Epidermal melanocyte (primary cell): ENCODE measurements around the gene SLC66A1.
"Not testable (repeated sequence)": the region's sequence is repeated elsewhere in the genome, so short reads cannot be mapped to it uniquely, and the experiment has no call there.

Experiments
- DNase-seq: peaks from one replicate; pipeline ENCODE4 v3.0.0; 2011; ENCODE audit warnings: low spot score; ENCODE audit not compliant: insufficient read length

The SLC66A1 gene

DNA sequence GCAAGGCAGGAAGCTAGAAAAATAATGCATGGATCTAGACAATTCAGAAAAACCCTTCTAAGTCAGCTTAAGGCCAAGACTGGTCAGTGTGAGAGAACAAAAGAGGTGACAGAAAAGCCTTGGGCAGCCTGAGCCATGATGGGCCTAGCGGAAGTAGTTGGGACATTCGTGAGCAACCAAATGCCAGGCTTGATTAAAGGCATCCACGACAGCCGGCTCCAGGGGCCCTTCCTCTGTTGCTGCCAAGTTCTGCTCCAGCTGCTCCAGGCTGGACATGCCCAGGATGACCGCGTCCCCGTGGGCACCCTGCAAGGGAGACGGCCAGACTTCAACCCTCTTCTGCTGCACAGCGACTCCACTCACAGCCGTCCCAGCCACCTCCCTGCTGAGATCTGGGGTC lies 8.0 kb upstream of the SLC66A1 start:
- not testable (repeated sequence) for DNase-seq

DNA sequence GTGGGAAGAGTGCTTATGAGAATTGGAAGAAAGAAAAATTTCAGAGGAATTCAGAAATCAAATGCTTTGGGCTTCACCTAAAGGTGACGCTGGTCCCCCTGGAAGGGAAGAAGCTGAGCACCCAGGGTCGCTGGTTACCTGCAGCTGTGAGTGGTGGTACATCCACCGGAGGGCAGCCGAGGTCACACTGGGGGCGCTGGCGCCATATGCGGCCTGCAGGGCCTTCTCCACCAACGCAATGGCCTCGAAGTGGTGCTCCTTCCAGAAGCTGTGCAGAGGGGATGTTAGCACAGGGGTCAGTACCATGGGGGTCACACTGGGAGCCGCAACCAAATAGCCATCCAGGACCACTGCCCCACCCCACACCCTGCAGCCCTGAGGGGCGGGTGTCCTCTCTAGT lies 6.2 kb upstream of the SLC66A1 start:
- no peak for DNase-seq

DNA sequence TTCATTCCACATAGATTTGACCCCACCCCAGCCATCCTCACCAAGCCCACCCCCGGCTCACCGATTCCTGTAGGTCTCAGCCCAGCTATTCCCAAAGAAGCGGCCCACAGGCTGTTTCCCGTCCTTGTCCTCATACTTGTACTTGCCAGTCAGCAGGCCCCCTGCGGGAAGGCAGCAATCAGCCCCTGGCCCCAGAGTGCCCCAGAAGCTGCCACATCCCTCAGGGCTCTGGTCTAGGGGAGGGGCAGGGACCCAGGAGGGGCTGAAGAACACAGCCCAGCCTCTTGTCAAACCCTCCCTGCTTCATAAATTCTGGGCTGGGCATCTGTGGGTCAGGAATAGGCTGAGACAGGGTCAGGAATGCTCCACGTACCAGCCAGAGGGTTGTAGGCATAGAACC lies 5.2 kb upstream of the SLC66A1 start:
- DNase-seq = no peak

DNA sequence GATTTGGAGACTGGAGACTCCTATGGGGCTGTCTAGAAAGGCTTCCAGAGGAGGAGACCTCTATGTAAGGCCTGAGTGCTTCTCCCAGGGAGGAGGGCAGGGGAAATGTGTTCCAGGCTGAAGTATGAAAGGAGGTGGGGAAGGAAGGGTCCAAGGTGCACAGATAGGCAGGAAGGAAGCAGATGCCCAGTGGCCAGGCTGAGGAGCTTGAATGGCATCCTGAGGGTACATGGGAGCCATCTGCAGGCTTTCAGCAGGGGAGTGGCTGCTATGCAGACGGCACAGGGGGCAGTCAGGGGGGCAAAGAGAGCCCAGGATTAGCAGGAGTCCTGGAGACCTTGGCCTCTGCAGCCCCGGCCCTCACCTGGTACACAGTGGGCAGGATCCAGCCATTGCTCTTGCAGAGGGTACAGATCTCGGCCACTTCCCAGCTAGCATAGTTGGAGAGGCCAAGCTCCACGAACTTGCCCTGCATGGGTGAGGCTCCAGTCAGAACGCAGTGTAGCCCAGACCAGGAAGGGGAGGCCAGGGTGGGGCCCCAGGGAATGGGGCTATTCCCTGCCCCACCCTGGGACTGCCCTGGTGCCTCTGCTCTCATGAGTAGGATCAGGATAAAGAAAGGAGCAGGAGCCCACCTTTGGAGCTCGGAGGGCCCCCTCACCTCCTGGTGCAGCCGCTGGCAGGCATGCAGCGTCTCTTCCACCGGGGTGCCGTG lies 4.2 kb upstream of the SLC66A1 start:
- DNase-seq = no peak

DNA sequence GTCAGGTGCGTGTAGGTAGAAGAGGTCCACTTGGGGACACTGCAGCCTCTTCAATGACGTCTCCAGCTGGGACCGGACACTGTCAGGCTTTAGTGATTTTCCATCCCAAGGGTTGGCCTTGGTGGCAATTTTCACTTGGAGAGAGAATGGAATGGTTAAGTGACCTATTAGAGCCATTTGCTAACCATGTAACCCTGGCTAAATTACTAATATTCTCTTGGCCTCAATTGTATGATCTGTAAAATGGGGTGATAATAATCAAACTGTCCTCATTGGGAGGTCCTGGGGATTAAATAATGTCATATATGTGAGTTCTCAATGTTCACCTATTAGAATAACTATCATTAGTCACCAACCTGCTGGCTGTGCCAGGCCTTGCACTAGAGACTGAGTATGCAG lies 3.6 kb upstream of the SLC66A1 start:
- no peak for DNase-seq

DNA sequence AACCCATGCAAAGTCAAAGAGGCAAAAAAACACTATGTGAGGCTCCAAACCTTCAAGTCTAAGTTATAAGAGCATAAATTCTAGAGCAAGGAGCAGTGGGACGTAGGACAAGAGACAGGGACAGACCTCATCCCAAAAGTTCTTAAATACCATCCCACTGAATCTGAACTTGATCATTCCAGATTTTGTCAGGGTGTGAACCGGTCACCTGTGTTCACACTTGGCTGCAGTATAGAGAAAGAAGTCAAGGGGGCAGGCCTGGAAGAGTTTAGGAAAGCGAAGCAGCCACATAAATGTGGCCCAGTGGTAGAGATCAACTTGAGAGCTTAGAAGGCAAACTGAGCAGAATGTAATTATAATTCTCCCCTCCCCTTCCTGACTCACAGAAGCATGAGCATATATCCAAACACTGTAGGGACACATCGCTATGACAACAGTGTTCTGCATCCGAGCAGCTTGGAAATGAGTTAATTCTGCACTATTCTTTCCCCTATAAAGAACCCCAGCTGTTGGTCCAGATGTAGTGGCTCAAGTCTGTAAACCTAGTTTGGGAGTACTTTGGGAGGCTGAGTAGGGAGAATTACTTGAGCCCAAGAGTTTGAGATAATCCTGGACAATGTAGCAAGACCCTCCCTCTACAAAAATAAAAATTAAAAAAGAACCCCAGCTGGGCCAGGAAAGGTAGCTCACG lies 2.9 kb upstream of the SLC66A1 start:
- no peak for DNase-seq

DNA sequence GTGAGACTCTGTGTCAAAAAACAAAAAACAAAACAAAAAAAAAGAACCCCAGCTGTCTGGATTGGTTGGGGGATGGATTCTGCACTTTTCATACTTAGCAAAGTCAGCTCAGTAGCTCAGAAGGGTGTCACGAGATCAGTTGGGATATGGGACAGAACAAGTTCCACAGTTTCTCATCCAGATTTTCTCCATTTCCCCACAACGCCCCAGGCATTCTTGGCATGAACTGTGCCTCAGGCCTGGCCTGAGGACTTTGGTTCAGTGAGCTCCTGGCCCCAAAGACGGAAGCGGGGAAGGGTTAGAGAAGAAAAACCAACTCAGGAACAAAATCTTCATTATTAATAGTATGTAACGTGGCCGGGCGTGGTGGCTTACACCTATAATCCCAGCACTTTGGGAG lies 2.1 kb upstream of the SLC66A1 start:
- no peak for DNase-seq

DNA sequence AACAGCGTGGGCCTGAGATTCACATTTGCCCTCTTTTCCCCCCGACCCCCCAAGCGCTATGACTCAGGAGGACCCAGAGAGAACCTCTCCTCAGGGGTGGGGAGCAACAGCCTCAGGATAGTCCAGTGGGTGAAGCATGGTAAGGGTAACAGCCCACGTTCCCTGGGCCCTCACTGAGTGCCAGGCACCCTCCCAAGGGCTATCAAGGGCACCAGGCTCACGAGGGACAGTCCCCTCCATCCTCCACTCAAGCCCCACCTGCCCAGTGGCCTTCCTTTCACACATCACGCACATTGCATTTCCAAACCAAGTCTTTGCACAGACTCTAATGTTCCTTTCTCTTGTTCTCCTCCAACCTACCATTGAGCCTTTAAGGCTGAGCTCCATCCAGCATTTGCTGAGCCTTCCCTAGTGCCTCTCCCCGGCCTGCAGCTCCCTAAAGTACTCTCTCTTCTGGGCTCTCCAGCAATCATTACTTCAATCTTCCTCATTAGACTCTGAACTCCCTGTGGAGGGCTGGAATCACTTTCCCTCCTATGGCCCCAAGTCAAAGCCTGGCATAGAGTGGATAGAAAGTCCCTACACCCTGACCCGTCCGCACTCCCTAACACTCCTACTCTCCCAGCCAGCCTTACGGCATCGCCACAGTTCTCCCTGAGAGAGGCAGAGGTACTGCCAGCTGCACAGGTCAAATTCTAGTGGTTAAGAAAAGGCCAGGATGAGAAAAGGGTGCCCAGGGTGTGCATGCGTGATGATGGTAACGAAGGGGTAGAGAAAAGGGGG lies 1.2 kb upstream of the SLC66A1 start:
- DNase-seq = no peak

DNA sequence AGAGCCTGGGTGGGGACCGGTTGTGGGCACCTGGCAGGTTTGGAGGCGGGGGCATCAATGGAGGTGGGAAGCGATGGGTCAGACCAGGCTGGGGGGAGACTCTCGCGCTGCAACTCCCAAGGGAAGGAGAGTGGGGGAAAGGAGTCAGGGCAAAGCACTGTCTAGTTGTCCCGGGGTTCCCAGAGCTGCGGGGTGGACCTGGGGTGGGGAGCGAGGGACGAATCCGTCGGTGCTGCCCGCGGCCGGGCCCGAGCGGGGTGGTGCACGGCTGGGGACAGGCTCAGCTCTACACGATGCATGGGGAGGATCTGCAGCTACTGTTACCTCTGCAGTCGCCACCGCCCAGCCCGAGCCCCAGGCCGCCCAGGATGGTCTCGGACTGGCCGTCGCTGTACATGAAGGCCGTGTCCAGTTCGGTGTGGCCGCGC lies 609 bp upstream of the SLC66A1 start:
- DNase-seq = no peak

DNA sequence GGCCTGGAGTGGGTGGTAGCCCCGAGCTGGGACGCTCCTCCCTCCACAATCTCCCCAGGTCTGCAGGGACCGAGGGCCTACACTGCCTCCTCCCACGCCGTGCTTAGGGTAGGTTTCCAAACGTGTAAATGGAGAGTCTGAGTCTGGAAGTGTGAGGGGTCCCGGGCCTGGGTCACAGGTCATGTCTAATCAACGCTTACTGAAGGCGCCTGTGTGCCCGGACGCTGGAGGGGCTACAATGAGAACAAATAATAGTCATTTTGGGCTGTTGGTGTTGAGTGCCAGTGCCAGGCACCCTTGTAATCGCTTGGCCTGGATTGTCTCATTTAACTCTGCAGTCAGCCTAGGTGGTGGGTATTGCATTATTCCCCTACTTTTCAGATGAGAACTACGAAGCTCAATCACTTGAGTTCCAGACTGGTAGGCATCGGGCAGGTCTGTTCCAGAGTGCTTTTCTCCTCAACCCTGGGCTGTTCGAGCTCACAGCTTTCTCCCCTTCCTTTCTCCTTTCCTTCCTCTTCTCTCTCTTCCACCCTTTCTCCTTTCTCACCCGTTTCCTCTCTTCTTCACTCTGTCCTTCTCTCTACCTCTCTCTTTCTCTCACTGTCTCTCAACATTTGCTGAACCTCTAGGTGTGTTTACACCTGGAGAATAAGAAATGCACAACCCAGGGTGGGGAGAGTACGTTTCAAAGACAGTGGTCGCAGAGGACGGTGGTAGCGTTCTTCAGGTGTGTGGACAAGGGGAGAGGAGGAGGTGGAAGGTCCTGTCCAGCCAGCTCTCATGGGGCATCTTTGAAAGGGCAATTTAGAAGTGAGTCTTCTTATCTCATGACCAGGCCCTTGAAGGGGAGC lies 883 bp downstream of the SLC66A1 start:
- peak; percentile 44 for DNase-seq

DNA sequence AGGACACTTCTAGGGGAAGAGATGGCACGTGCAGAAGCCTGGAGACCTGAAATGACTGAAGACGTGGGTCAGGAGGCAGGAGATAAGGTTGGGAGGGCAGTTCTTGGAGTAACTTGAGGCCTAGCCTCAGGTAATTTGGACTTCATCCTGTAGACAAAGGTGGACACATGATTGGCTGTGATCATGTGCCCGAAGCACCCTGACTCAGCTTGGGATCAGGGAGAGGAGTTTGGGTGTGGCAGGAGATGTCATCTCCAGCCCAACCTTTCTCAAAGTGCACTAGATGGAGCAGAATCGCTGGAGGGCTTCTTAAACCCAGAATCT lies 1.5 kb downstream of the SLC66A1 start:
- DNase-seq = no peak

DNA sequence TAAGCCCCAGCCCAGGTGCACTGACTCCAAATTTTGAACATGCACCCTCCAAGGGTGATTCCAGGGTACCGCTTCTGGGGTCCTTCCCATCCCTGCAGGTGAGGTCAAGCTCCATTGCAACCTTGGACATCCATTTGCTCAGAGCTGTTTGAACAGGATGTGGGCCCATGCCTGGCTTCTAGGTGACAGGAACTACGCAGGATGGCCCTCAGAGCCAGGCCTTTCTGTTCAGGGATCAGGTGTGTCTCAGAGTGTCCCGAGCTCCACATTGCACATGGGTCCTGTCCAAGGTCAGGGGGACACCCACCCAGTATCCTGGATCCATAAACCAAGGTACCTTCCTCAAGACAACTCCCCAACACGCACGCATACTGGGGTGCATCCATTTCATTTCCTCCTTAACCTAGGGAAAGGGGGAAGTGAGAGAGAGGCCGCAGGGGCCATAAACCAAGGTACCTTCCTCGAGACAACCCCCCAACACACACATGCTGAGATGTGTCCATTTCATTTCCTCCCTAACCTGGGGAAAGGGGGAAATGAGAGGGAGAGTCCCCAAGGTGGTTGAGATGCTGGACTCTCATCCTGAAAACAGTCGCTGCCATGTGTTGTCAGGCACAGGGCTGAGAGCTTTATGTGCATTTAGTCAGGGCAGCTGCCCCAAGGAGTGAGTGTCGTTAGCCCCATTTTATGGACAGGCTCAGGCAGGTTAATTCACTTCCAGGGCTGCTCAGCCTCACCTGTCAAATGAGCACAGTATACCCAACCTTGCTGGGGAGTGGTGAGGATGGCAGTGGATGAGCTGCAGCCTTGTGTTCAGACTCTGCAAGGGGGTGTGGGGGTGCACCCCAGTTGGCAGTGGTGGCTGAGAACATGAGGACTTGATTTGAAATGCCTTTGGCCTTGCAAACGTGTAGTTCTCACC lies 2.1 kb downstream of the SLC66A1 start:
- DNase-seq = no peak

DNA sequence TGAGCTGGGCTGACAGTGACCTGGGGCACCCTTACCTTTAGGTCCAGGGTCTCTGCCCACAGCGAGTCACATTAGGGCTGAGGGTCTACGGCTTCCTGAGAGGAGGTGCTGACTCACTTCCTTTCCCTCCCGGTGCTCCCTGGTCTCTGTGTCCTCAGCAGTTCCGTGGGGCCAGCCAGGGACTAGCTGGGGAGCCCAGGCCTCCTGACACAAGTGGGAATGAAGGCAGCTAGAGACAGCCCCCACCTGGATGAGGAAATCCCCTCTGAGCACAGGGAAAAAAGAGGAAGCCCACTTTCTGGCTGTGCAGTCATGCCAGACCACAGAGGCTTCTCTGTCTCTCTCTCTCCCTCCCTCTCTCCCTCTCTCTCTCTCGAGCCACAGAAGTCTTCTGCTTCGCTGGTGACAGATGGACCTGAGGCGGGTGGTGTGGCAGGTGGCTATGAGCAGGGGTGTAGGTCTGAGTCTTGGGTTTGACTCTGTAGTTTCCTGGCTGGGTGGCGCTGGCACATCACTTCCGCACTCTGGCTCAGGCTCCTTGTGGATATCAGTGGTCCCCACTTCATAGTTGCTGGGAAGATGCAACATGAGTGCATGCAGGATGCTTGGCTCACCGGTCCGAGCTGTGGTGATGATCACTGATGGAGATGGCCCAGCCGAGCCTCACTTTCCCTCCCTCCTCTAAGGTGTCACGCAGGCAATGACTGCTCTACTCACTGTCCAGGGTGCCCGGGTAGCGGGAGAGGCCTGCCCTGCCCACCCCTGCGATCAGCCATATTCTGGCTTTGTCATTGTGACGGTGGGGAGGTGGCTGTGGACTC lies 3.5 kb downstream of the SLC66A1 start:
- DNase-seq = no peak

DNA sequence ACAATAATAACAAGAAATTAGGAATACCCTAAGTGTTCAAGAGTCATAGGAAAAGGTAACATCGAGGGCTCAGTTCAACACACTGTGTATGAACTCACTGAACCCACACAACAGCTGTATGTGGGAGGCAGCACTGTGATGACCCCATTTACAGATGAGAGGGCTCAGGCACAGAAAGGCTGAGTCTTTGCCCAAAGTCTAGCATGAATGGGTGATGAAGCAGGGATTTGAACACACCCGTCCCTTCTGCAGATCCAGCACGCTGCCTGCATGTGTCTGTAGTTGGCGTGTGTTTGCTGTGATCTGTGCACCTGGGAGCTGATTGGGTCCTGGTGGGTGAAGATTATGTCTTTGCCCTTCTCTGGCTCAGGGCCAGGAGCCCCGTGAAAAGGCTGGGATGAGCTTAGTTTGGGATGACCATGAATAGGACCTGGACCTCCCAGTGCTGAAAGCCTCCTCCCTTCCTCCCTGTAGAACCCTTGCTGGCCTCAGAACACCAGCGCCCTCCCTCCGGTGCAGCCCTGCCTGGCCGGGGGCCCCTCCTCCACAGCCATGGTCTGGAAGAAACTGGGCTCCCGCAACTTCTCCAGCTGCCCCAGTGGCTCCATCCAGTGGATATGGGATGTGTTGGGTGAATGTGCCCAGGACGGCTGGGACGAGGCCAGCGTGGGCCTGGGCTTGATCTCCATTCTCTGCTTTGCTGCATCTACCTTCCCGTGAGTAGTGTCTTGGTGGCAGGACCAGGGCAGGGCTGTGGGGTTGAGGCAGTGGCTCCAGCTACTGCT lies 5.2 kb downstream of the SLC66A1 start:
- DNase-seq = no peak

DNA sequence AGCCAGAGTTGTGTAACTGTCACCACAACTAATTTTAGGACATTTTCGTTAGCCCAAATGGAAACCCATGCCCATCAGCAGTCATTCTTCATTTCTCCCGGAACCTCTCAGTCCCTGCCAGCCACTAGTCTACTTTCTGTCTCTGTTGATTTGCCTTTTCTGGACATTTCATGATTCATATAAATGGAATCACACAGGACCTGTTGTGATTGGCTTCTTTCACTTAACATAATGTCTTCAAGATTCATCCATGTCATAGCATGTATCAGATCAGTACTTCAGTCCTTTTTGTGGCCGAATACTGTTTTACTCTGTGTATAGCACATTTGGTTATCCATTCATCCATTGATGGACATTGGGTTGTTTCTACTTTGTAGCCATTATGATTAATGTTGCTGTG lies 7.1 kb downstream of the SLC66A1 start:
- DNase-seq = no peak

DNA sequence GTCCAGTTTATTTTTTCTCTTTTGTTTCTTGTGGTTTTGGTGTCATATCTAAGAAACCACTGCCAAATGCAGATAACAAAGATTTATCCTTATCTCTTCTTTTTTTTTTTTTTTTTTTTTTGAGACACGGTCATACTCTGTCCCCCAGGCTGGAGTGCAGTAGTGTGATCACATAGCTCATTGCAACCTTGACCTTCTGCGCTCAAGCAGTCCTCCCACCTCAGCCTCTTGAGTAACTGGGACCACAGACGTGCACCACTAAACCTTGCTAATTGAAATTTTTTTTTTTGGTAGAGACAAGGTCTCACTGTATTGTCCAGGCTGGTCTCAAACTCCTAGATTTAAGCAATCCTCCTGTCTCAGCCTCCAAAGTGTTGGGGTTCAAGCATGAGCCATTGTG lies 8.9 kb downstream of the SLC66A1 start:
- DNase-seq = no peak

DNA sequence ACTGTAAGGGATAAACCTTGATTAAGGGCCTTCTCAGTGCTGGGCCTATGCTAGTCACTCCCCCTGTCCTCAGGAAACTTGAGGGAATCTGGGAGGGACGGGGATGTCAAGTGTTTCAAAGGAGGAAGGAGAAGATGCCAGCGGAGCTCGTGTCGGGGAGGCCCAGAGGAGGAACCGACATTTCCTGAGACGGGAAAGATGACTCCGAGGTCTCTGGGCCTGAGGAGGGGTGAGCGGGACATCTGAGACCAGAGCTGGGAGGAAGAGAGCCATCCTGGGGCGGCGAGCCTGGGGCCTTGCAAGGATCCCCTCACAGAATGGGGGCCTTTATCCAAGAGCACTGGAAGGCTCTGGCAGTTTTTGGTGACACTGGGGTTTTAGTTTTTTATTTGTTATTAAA lies 10.4 kb downstream of the SLC66A1 start:
- DNase-seq = no peak

DNA sequence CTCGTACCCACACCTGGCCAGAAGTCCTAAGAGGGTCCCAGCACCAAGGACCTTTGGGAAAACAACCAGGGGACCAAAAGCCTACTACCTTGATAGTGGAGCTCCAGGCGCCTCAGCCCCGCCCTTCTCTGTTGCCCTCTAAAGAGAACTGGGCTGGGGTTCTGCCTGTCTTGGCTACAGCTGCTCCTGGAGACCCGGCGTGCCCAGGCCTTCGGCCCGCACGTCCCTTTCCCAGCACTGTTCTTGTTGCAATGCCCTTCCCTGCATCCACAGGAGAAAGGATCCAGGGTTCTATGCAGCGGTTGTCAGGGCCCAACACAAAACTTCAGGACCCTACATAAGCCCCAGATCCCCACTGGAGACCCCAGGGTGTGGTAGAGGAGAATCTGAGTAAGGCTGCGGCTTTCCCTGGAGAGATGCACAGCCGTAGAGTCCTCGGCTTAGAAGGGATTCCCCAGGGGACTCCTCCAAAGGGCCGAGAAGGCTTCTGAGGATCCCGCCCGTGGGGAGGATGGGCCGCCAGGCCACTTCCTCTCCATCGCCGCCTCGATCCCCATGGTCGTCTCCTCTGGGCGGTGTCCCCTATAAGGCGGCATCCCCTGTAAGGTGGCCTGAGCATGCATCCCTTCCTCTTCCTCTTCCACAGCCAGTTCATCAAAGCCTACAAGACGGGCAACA lies 12.0 kb downstream of the SLC66A1 start:
- DNase-seq = no peak

DNA sequence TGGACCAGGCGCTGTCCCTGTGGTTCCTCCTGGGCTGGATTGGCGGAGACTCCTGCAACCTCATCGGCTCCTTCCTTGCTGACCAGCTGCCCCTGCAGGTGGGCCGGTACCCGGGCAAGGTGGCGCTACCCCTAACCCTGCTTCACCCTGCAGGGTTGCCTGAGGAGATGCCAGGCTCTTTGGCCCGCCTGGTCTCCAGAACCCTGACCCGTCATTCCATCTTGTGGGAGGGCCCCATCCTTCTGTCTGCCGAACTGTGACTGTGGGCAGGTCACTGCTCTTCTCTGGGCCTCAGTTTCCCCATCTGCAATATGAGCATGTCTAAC lies 12.5 kb downstream of the SLC66A1 start:
- DNase-seq = no peak
